ENCODE measurements around the gene HSPA12B. TPM values are rescaled to one million over a fixed set of nuclear protein-coding genes. Genes with fewer than 3 reads are reported as not detected.

HSPA12B gene
- total and polyA plus RNA-seq, 5 experiments from 2014 or later: 0.05 to 0.07 TPM; not detected in 3

DNA sequence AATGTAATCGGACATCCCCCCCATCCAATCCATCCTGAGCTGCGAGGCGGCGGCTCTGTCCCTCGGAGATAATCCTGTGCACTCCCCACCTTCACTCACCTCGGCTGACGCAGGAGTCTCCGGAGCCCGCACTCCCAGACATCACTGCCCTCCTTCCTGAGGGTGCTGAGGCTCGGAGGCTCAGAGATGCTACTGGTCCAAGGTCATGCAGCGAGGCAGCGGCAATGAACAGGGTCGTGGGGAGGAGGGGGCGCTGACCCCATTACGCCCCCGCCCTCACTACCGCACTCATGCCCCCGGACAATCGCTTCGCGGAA, 34.6 kb downstream of the HSPA12B start:
- no peak for ATAC-seq
- peaks cover 0 to 2% (median 0%) of the 10 kb centered on the region in 3 donors for H3K36me3 Mint-ChIP-seq
- no peaks in the 10 kb centered on the region for H3K27me3 Mint-ChIP-seq
- peak overlapping the region; percentile 83 to 93 (median 88) for H3K4me3 Mint-ChIP-seq
- H3K4me1 Mint-ChIP-seq: peaks cover 13 to 45% (median 38%) of the 10 kb centered on the region in 4 donors
- peak overlapping the region in 8 of 10 donors; percentile 40 to 90 (median 74) for H3K27ac Mint-ChIP-seq
- POLR2A ChIA-PET: interaction anchor here (0.9 to 2.7 kb wide), 17 partner anchors 8 to 271 kb away, joined by 3 to 52 read pairs (median 5); partner anchors contain the start of genes AP5S1, CDC25B, CENPB and PANK2
- H3K9me3 Mint-ChIP-seq: no peaks in the 10 kb centered on the region
- peak in 1 of 10 donors; percentile 34 for DNase-seq

DNA sequence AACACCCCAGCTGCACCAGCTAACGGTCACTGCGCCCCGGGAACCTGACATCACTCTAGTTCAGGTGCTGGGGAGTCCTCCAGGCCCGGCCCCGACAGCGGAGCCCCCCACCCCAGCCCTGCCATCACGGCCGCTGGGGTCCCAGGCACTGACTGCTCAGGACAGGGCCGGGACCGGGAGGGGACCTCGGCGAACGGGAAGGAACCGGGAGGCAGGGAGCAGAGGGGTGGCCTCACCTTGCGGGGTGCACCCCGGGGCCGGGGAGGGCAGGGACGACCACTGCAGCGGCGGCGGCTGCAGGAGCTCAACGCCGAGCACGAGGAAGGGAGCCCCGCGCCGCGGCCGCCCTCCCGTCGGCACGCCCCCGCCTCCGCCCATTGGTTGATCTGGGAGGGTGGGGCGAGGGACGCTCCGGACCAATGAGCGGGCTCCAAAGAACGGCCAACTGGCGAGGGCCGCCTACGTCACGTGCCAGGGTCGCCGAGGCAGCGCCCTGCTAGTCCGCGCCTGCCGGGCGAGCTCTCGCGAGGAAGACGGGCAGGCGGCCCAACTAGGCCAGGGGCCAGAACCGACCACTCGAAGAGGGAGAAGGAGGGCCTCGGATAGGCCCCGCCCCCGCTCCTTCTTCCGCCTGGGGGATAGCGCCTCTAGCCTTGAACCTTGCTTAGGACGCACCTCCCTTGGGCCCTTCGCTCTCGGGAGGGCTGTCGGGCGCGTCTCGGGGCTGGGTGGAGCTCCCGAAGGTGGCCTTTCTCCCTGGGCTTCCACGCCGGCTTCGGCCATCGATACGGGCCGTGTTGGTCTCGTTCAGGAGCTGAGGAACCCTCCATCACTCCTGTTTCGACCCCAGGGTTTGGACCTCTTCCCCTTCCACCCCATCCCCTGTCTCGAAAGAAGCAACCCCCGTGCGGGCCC, 35.2 kb downstream of the HSPA12B start, which contains the start of gene ADISSP:
Gene ADISSP, minus strand, starts transcription at position 327 of the 915 bp plus-strand sequence. CDS start 7,653 bp downstream, outside the sequence.
- DNase-seq (peak; percentile 91 to 98 (median 95)), ATAC-seq (peak; percentile 82 to 86)
- Mint-ChIP-seq H3K36me3 (no peaks in the 10 kb centered on the region), H3K4me3 (peak within 1 kb of the TSS; percentile 85 to 93 (median 90)), H3K4me1 (peaks cover 13 to 45% (median 37%) of the 10 kb centered on the region in 4 donors), H3K9me3 (no peaks in the 10 kb centered on the region), H3K27ac (peak within 1 kb of the TSS; percentile 93 to 99 (median 98)), H3K27me3 (peaks cover 0 to 3% (median 0%) of the 10 kb centered on the region in 5 donors)
- POLR2A ChIA-PET: interaction anchor here (0.6 to 2.7 kb wide), 22 partner anchors 9 to 1359 kb away, joined by 3 to 52 read pairs (median 4); partner anchors contain the start of genes AP5S1, CDC25B, CDS2 and CENPB

DNA sequence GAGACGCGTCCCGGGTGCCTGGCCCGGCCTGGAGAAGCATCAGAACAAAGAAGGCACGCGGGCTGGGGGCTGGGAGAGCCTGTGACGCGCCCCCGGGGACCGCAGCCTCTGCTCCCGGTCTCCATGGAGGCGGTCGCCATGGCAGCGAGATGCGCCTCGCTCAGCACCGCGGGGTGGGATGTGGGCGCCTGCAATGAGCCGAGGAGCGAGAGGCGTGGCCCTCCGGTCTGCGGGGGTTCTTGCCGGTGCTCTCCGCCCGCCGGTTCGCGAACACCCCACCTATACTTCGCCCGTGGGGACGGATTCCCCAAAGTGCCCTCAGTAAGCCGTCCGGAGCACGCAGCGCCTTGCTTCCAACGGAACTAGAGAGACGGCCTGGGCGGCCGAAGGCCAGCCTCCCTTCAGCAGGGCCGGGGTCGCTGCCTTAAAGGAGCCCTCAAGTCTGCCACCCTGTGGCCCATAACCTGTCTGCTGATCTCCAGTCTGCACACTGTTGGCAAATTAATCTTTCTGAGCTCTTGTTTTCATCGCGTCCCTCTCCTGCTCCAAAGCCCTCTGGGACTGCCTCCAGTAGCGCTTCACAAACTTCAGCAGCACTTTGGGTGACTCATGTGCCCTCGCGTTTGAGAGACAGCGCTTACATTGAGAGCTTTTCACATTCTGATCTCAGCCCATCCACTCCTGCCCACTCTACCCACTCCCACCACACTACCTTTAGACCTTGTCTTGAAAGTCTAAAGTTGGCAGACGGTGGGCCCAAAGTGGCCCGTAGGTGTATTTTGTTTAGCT, 36.1 kb downstream of the HSPA12B start:
- ATAC-seq: peak; percentile 64 to 76
- POLR2A ChIA-PET: interaction anchor here (0.7 to 2.7 kb wide), 17 partner anchors 10 to 1358 kb away, joined by 3 to 52 read pairs (median 5); partner anchors contain the start of genes AP5S1, CDS2, CENPB and PANK2

DNA sequence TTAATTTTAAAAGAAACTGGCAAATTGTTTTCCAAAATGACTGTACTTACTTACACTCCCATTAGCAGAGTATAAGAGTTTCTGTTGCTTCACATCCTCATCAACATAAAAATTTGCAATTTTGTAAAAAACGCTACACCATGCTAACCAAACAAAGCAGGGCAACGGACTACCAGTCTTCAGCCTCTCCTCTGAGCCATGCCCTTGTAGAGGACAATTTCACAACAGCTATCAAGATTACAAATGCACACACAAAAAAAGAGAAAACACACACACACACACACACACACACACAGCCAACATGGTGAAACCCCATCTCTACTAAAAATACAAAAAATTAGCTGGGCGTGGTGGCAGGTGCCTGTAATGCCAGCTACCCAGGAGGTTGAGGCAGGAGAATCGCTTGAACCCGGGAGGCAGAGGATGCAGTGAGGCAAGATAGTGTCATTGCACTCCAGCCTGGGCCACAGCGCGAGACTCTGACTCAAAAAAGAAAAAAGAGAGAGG, 39.1 kb downstream of the HSPA12B start:
- Mint-ChIP-seq H3K36me3 (no peaks in the 10 kb centered on the region), H3K27me3 (peaks cover 0 to 3% (median 0%) of the 10 kb centered on the region in 5 donors), H3K4me3 (no peak overlapping the region), H3K4me1 (peaks cover 9 to 21% (median 14%) of the 10 kb centered on the region in 4 donors), H3K27ac (no peak overlapping the region), H3K9me3 (no peaks in the 10 kb centered on the region)
- DNase-seq (no peak), ATAC-seq (no peak)
- POLR2A ChIA-PET: interaction anchor here (0.7 kb wide), 2 partner anchors 47 to 677 kb away, joined by 3 read pairs; no protein-coding TSS in a partner anchor

More for the DNA sequence above, 36.1 kb downstream of the HSPA12B start:
- H3K4me3 Mint-ChIP-seq: peak overlapping the region; percentile 85 to 93 (median 90)
- H3K4me1 Mint-ChIP-seq: peaks cover 13 to 45% (median 35%) of the 10 kb centered on the region in 4 donors
- peak overlapping the region; percentile 93 to 99 (median 98) for H3K27ac Mint-ChIP-seq
- H3K36me3 Mint-ChIP-seq: no peaks in the 10 kb centered on the region
- peaks cover 0 to 3% (median 0%) of the 10 kb centered on the region in 5 donors for H3K27me3 Mint-ChIP-seq
- H3K9me3 Mint-ChIP-seq: no peaks in the 10 kb centered on the region
- DNase-seq: peak; percentile 78 to 95 (median 90)

DNA sequence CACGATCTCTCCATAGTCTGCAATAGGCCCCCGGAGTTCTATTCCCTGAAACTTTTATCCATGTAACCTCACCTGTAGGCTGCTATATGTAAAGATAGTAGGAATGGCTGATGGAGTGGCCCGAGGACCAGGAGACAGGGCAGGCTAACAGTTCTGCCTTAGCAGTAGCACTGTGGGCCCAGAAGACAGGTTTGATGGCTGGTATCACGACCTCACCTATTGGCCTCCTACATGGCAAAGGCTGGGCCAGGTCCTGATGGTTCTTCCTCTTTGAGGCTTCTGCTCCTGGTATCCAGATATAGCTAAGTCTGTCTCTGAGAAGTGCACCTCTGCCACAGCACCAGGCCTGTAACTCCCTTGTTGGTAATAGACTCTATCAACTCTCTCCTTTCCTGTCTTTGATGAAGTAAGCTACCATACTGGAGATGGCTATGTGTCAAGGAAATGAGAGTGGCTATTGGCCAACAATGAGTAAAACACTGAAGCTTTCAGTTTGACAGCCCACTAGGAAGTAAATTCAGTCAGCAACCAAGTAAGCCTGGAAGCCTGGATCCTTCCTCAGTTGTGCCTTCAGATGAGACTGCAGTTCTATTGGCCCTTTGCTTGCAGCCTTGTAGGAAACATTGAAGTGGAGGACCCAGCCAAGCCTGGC, 43.1 kb downstream of the HSPA12B start:
- H3K9me3 Mint-ChIP-seq: no peaks in the 10 kb centered on the region
- peak overlapping the region in 2 of 10 donors; percentile 22 to 36 for H3K4me3 Mint-ChIP-seq
- ATAC-seq (no peak), DNase-seq (no peak)
- H3K27ac Mint-ChIP-seq: peak overlapping the region in 2 of 10 donors; percentile 17 to 18
- H3K36me3 Mint-ChIP-seq: no peaks in the 10 kb centered on the region
- H3K4me1 Mint-ChIP-seq: peaks cover 11 to 21% (median 18%) of the 10 kb centered on the region in 4 donors
- POLR2A ChIA-PET: interaction anchor here (0.9 kb wide), 1 partner anchor 10 kb away, joined by 3 read pairs; no protein-coding TSS in a partner anchor
- peaks cover 0 to 12% (median 0%) of the 10 kb centered on the region in 5 donors for H3K27me3 Mint-ChIP-seq

DNA sequence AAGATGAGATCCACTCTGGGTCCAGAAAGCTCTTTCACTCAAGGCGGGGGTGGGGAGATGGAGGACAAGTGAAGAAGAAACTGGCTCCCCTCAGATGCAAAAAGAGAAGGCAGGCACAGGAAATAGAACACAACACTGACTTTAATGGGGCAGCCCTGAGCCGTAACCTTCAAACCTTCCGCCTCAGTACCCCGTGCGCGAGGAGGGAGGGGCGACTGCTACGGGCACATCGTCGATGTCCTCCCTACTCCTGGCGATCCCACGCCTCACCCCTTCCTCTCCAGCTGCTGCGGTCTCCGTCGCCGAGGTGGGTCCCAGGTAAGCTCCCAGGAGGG, 44.9 kb downstream of the HSPA12B start:
- DNase-seq (peak in 1 of 10 donors; percentile 31), ATAC-seq (peak; percentile 63 to 74)
- H3K27me3 Mint-ChIP-seq: peaks cover 0 to 11% (median 0%) of the 10 kb centered on the region in 5 donors
- H3K4me1 Mint-ChIP-seq: peaks cover 15 to 35% (median 34%) of the 10 kb centered on the region in 4 donors
- H3K27ac Mint-ChIP-seq: peak overlapping the region in 6 of 10 donors; percentile 2 to 82 (median 60)
- no peaks in the 10 kb centered on the region for H3K36me3 Mint-ChIP-seq
- H3K4me3 Mint-ChIP-seq: peak overlapping the region; percentile 77 to 90 (median 84)
- H3K9me3 Mint-ChIP-seq: no peaks in the 10 kb centered on the region
- POLR2A ChIA-PET: interaction anchor here (0.9 to 4.0 kb wide), 5 partner anchors 9 to 101 kb away, joined by 3 to 29 read pairs (median 6); partner anchors contain the start of genes ADISSP, CDC25B and CENPB

DNA sequence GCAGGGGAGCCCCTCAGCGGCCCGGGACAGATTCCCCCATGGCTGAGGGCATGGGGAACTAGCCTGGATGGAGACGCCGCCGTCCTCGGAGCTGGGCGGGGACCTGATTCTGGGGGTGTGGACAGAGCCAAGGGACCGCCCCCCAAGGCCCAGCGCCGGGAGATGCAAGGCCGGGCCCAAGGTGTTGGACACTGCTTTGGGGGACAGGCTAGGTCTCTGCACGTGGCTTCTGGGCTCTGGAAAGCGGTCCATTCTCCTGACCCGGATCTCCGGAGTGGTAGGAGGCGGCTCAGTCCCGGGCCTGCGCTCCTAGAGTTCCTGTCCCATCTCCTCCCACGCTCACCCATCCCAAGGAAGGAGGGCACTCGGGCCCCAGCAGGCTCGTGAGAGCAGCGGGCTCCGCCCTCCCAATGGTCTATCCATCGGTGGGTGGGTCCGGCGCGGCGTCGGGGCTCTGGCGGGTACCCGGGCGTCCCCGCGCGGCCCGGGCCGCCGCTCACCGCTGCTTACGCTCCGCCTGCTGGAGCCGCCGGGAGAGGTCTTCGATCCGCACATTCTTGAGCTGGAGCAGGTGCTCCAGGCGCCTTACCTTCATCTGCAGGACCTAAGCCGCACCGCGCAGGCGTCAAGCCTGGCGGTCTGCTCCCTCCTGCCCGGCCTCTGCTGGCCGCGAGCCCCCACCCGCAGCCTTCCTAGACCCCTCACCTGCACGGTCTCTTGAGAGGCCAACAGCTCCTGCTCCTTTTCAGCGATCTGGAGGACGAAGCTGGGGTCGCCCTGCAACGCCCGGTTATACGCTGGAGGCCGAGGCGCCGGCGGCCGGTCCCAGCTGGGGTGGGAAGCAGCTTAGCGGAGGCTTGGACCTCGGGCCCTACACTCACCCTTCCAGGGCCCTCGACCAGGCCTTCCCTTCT, 45.5 kb downstream of the HSPA12B start:
- H3K27ac Mint-ChIP-seq: peak overlapping the region in 3 of 10 donors; percentile 2 to 82 (median 54)
- POLR2A ChIA-PET: interaction anchor here (0.9 to 4.0 kb wide), 6 partner anchors 8 to 101 kb away, joined by 3 to 29 read pairs (median 6); partner anchors contain the start of genes ADISSP, CDC25B and CENPB
- ATAC-seq (peak; percentile 70 to 72), DNase-seq (peak in 3 of 10 donors; percentile 26 to 33 (median 27))
- no peaks in the 10 kb centered on the region for H3K9me3 Mint-ChIP-seq
- peaks cover 0 to 9% (median 0%) of the 10 kb centered on the region in 5 donors for H3K27me3 Mint-ChIP-seq
- peaks cover 15 to 41% (median 35%) of the 10 kb centered on the region in 4 donors for H3K4me1 Mint-ChIP-seq
- H3K4me3 Mint-ChIP-seq: peak overlapping the region; percentile 77 to 90 (median 84)
- no peaks in the 10 kb centered on the region for H3K36me3 Mint-ChIP-seq

DNA sequence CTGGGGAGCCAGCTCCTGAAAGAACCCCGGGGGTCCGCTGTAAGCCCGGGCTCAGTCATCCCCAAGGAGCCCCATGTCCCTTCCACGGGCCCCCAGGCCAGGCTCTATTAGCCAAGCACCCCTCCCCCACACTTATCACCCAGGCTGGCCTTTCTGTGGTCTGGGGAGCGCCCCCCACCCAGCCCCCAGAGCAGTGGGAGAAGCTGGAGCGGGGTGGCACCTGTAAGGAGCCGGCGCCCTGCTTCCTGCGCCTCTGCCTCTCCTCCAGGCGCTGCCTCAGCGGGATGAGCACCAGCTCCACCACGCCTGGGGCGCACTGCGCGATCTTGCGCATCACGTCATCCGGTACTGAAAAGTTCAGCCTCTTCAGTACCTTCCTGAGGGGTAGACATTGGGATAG, 46.5 kb downstream of the HSPA12B start:
- ATAC-seq: no peak

DNA sequence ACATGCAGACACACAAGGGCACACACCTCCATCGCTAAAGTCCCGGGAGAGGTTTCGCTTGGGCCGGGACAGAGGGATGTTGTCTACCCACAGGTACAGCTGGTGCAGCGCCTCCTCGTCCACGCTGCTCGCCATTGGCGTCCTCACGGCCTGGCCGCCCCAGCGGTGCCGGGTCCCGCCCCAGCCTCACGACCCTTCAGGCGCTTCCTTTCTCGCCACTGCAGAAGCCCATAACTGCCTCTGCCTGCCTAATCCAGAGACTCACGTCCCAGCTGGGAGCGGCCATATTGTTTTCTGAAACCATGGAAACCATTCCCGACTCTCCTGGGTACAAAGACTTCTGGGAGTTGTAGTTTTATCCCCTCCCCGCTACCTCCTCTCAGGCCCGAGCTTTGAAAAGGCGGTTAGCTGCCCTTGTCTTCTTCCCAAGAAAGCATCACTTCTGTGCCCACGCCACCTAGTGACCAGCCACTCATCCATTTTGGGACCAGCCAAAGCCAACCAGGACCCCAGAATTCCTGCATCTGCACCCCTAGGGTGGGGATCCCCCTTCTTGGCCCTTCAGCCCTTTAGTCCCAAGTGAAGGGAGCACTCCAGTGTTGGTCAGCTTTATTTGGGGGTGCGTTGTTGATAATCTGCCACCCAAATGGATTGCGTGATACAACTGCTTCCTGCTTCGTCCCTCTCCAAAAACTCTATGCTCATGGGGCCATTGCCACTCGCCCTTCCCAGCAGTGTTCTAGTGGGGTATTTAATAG, 48.8 kb downstream of the HSPA12B start, which contains the start of gene SPEF1:
Gene SPEF1, minus strand, starts transcription at position 296 of the 758 bp plus-strand sequence. Its CDS starts 161 bp downstream, at position 135.
- no peaks in the 10 kb centered on the region for H3K36me3 Mint-ChIP-seq
- H3K4me3 Mint-ChIP-seq: peak within 1 kb of the TSS; percentile 0 to 81 (median 65)
- H3K27ac Mint-ChIP-seq: peak within 1 kb of the TSS in 9 of 10 donors; percentile 11 to 82 (median 52)
- POLR2A ChIA-PET: interaction anchor here (0.6 to 1.6 kb wide), 4 partner anchors 14 to 114 kb away, joined by 3 to 8 read pairs (median 4); partner anchors contain the start of gene ADISSP
- ATAC-seq: peak; percentile 19 to 26
- peaks cover 0 to 9% (median 0%) of the 10 kb centered on the region in 5 donors for H3K27me3 Mint-ChIP-seq
- DNase-seq: peak in 5 of 10 donors; percentile 32 to 71 (median 49)
- no peaks in the 10 kb centered on the region for H3K9me3 Mint-ChIP-seq
- H3K4me1 Mint-ChIP-seq: peaks cover 24 to 61% (median 50%) of the 10 kb centered on the region in 4 donors

More for the DNA sequence above, 46.5 kb downstream of the HSPA12B start:
- Mint-ChIP-seq H3K9me3 (no peaks in the 10 kb centered on the region), H3K27me3 (peaks cover 0 to 9% (median 0%) of the 10 kb centered on the region in 5 donors), H3K27ac (peak overlapping the region in 1 of 10 donors; percentile 20), H3K4me3 (peak overlapping the region in 8 of 10 donors; percentile 30 to 86 (median 53)), H3K4me1 (peaks cover 20 to 51% (median 40%) of the 10 kb centered on the region in 4 donors), H3K36me3 (no peaks in the 10 kb centered on the region)
- no peak for DNase-seq
- POLR2A ChIA-PET: interaction anchor here (1.4 to 4.0 kb wide), 4 partner anchors 7 to 20 kb away, joined by 4 to 29 read pairs (median 9); partner anchors contain the start of genes ADISSP, CDC25B and CENPB

Measured in naive thymus-derived CD8-positive, alpha-beta T cell (primary cell).